K562 (cell line): ENCODE data around the gene PLA2G7. TPM values are rescaled to one million over a fixed set of nuclear protein-coding genes. Genes with fewer than 3 reads are reported as not detected.

Source experiments
- ATAC-seq: fragments of 200-7000 bp; cut with Tn5 transposase; 3 replicates; pipeline ENCODE4 v1.9.1; 2020; ENCODE audit warnings: moderate library complexity
- BruUV-seq: library from RNA; stranded (reverse); fragments of 400-500 nt; replicated peaks from 2 replicates; lab custom pipeline; 2021; lab: Mats Ljungman, UMichigan
- CTCF ChIA-PET: fragments of 300-600 bp; formaldehyde crosslinking; extraction: SDS; loops from one replicate; lab custom pipeline; 2021; ENCODE audit warnings: low intra/inter-chr PET ratio; lab: Yijun Ruan, JAX
- POLR2A ChIA-PET: fragments of 300-600, 350-650 bp; sonication (Branson Sonifier 250); formaldehyde crosslinking; extraction: SDS; loops from one replicate; lab custom pipeline; 2021; ENCODE audit warnings: antibody characterized with exemption, inconsistent platforms; lab: Yijun Ruan, JAX
- DNase-seq, 4 experiments: peaks; one replicate each; pipeline versions ENCODE4 v3.0.0 to v3.0.0-alpha.2; 2011 to 2018; ENCODE audit warnings: low spot score in 3 of 4, mixed read lengths in 3 of 4; ENCODE audit errors: extremely low read depth in 1 of 4
- FAIRE-seq: peaks from 2 replicates; lab custom pipeline; 2011; peaks lifted over from hg19 to GRCh38; lab: Jason Lieb, UNC
- H2AFZ ChIP-seq: 2 replicates; pipeline ENCODE4 v1.6.0; 2011; ENCODE audit warnings: low read depth, low read length, control low read depth, inconsistent platforms
- H3K27ac ChIP-seq: fragments of 200-600 bp; 3 replicates; pipeline ENCODE4 v1.8.0; 2011; ENCODE audit warnings: low read depth, mild to moderate bottlenecking, control low read depth, inconsistent platforms, low read length, moderate library complexity, mixed read lengths; ENCODE audit errors: extremely low read depth
- H3K27me3 ChIP-seq, 2 experiments: fragments of 300-600 bp in 1 of 2; 2 replicates in 1 of 2; 3 replicates in 1 of 2; pipeline versions ENCODE4 v1.6.0 to v1.8.0; 2011; ENCODE audit warnings: inconsistent platforms in 2 of 2, low read length in 2 of 2, mild to moderate bottlenecking in 1 of 2, mixed read lengths in 1 of 2, moderate library complexity in 1 of 2; ENCODE audit not compliant: control insufficient read depth in 2 of 2, insufficient read depth in 2 of 2
- H3K36me3 ChIP-seq: fragments of 300-600 bp; 3 replicates; pipeline ENCODE4 v1.8.0; 2011; ENCODE audit warnings: mild to moderate bottlenecking, low read length, inconsistent platforms; ENCODE audit not compliant: control insufficient read depth, insufficient read depth
- H3K4me1 ChIP-seq, 2 experiments: fragments of 200-600 bp in 1 of 2; replicated peaks in 1 of 2; 2 replicates in 1 of 2; 3 replicates in 1 of 2; pipeline versions ENCODE4 v1.5.1 to v1.8.0; 2011; ENCODE audit warnings: inconsistent platforms in 2 of 2, low read length in 2 of 2, mild to moderate bottlenecking in 1 of 2, mixed read lengths in 1 of 2, moderate library complexity in 1 of 2; ENCODE audit not compliant: control insufficient read depth in 2 of 2, insufficient read depth in 2 of 2
- H3K4me2 ChIP-seq: 2 replicates; pipeline ENCODE4 v1.6.1; 2011; ENCODE audit warnings: low read length, control low read depth, inconsistent platforms, mixed read lengths; ENCODE audit not compliant: insufficient read depth
- H3K4me3 ChIP-seq: fragments of 200-600 bp; sonication (generic), shearing (Covaris generic); 2 replicates; pipeline ENCODE4 v1.5.1; 2016; ENCODE audit warnings: control low read depth, inconsistent platforms
- H3K79me2 ChIP-seq: fragments of 200-600 bp; 3 replicates; pipeline ENCODE4 v1.8.0; 2011; ENCODE audit warnings: low read length, inconsistent platforms; ENCODE audit not compliant: control insufficient read depth, insufficient read depth
- H3K9ac ChIP-seq, 2 experiments: 2 replicates each; pipeline versions ENCODE4 v1.6.0 to v1.6.1; 2011; ENCODE audit warnings: low read depth in 2 of 2, low read length in 2 of 2, control low read depth in 1 of 2, inconsistent platforms in 1 of 2, mild to moderate bottlenecking in 1 of 2, mixed read lengths in 1 of 2; ENCODE audit not compliant: insufficient read depth in 1 of 2
- H3K9me1 ChIP-seq: one replicate; pipeline ENCODE4 v1.6.0; 2011; ENCODE audit warnings: inconsistent platforms, mild to moderate bottlenecking, low read length, moderate library complexity; ENCODE audit not compliant: control insufficient read depth, insufficient read depth
- H3K9me3 ChIP-seq: replicated peaks from 2 replicates; pipeline ENCODE4 v1.5.1; 2011; ENCODE audit warnings: low read depth, low read length, inconsistent platforms; ENCODE audit not compliant: control insufficient read depth, insufficient read depth
- H4K20me1 ChIP-seq: replicated peaks from 2 replicates; pipeline ENCODE4 v1.6.1; 2011; ENCODE audit warnings: low read length, inconsistent platforms, mixed read lengths; ENCODE audit not compliant: control insufficient read depth, insufficient read depth
- CLOCK ChIP-seq: fragments of 250-450 bp; sonication (Bioruptor Pico); IDR thresholded peaks from 2 replicates; pipeline ENCODE4 v1.4.0; 2020; ENCODE audit warnings: mild to moderate bottlenecking, moderate library complexity, borderline replicate concordance
- CUX1 ChIP-seq: fragments of 200-800 bp; sonication (Bioruptor generic); IDR thresholded peaks from 2 replicates; pipeline ENCODE4 v1.6.1; 2016; ENCODE audit warnings: missing genetic modification characterization, missing compliant biosample characterization
- HES1 ChIP-seq: fragments of 450-650 bp; IDR thresholded peaks from 2 replicates; pipeline ENCODE4 v1.6.1; 2016; ENCODE audit warnings: low read depth, mild to moderate bottlenecking, moderate library complexity
- SIX5 ChIP-seq, 2 experiments: IDR thresholded peaks; 2 replicates each; pipeline ENCODE4 v1.6.1; 2011; ENCODE audit warnings: low read length in 2 of 2, borderline replicate concordance in 1 of 2, low read depth in 1 of 2, mild to moderate bottlenecking in 1 of 2, moderate library complexity in 1 of 2; ENCODE audit not compliant: insufficient read depth in 1 of 2
- TAF15 ChIP-seq: fragments of 200-400 bp; formaldehyde crosslinking; IDR thresholded peaks from 2 replicates; pipeline ENCODE4 v1.6.1; 2017; ENCODE audit warnings: mild to moderate bottlenecking, low read depth, low read length, moderate library complexity
- ZNF184 ChIP-seq: sonication (generic); formaldehyde crosslinking; IDR thresholded peaks from 2 replicates; pipeline ENCODE4 v1.5.0; 2020; ENCODE audit warnings: missing genetic modification reagents
- ZNF277 ChIP-seq: fragments of 250-450 bp; sonication (Bioruptor Pico); IDR thresholded peaks from 2 replicates; pipeline ENCODE4 v1.8.0; 2022; ENCODE audit warnings: inconsistent platforms, mild to moderate bottlenecking, moderate library complexity, borderline replicate concordance
- ZNF511 ChIP-seq: sonication (generic); formaldehyde crosslinking; IDR thresholded peaks from 2 replicates; pipeline ENCODE4 v1.8.0; 2022; ENCODE audit warnings: mild to moderate bottlenecking, missing genetic modification reagents
- ZNF695 ChIP-seq: fragments of 450-650 bp; formaldehyde crosslinking; IDR thresholded peaks from 2 replicates; pipeline ENCODE4 v1.4.0; 2020; ENCODE audit warnings: mild to moderate bottlenecking, moderate library complexity
- WGBS: fragments of 100-300 bp; shearing (Covaris generic); methylation state at CpG from one replicate; pipeline ENCODE4 v1.1.6; 2016; ENCODE audit warnings: low coverage, mixed read lengths; ENCODE audit not compliant: insufficient coverage; ENCODE audit errors: missing lambda C conversion rate; 5-methylcytosine and 5-hydroxymethylcytosine counted together
- in situ Hi-C: fragments of 300-500 bp; cut with MboI; formaldehyde crosslinking; loops from 4 replicates; pipeline ENCODE4 v1.15.0; 2018; ENCODE audit warnings: inconsistent platforms, mixed read lengths
- intact Hi-C: fragments of 100-400 bp; cut with micrococcal nuclease; formaldehyde crosslinking; loops from 2 replicates; pipeline ENCODE4 v1.14.2; 2022
- polyA plus RNA-seq, 8 experiments: library from polyadenylated mRNA; depleted of rRNA in 4 of 8; stranded (reverse) in 5 of 8; unstranded in 3 of 8; fragments of >200 nt; fragmentation: Nextera tagmentation in 2 of 8; fragmentation: Illumina TruSeq in 1 of 8; extraction: Ambion mirVana in 2 of 8; extraction: Trizol in 1 of 8; gene quantifications; 2 replicates each; pipeline versions ENCODE4 v1.2.1 to v1.2.3, GENCODE V29; 2011 to 2014; ENCODE audit warnings: inconsistent platforms in 1 of 8, missing spikeins in 1 of 8
- total RNA-seq, 7 experiments: library from RNA; depleted of rRNA in 6 of 7; stranded (reverse); fragments of >200 nt in 6 of 7; fragmentation: Illumina TruSeq in 2 of 7; extraction: Trizol in 2 of 7; gene quantifications; 2 replicates each; pipeline versions ENCODE4 v1.2.1 to v1.2.3, GENCODE V29; 2011 to 2021; ENCODE audit warnings: low replicate concordance in 1 of 7

The PLA2G7 gene
- total and polyA plus RNA-seq, 9 of the 15 experiments (the other 6 are each of a cell fraction or from before 2014, with no cell fraction given): not detected

GRCh38 chr6:46688117-46688965, 46.8 kb downstream of the PLA2G7 start:
- in situ Hi-C loops: no loop called here
- CTCF ChIA-PET: no interaction called here
- 37% methylated on average over 76 of the region's 85 CpGs for WGBS
- FAIRE-seq (no peak), ATAC-seq (no peak), DNase-seq (no peak)
- Histone ChIP-seq H3K27me3 (peaks cover 0 to 11% of the 10 kb centered on the region in 2 experiments; a peak in 1 of 5 replicates), H2AFZ (no peak overlapping the region), H3K79me2 (no peaks in the 10 kb centered on the region), H3K36me3 (no peaks in the 10 kb centered on the region), H3K9me3 (no peaks in the 10 kb centered on the region), H3K4me1 (peaks cover 0 to 14% of the 10 kb centered on the region in 2 experiments; a peak in 2 of 5 replicates), H3K9me1 (no peaks in the 10 kb centered on the region), H4K20me1 (no peaks in the 10 kb centered on the region), H3K27ac (no peak overlapping the region), H3K9ac (no peak overlapping the region), H3K4me2 (no peak overlapping the region), H3K4me3 (no peak overlapping the region)
- POLR2A ChIA-PET: no interaction called here
- BruUV-seq: no TSS peak
- intact Hi-C loops: no loop called here
- TF ChIP-seq ZNF184 (CRISPR knock-in tag): no peak
- no peak for TF ChIP-seq HES1
- no peak for TF ChIP-seq ZNF511
- no peak for TF ChIP-seq SIX5 (IDR thresholded peaks at IDR 0.05; ENCODE audit: borderline replicate concordance in 1 of 2, insufficient read depth in 1 of 2, low read depth in 1 of 2, low read length in 2 of 2)
- no peak for TF ChIP-seq CUX1 (CRISPR knock-in tag)
- TF ChIP-seq ZNF695: no peak
- no peak for TF ChIP-seq ZNF277 (CRISPR knock-in tag)
- no peak for TF ChIP-seq CLOCK (CRISPR knock-in tag)
- no peak for TF ChIP-seq TAF15
